ENCODE results near the gene SLC25A43.
"Not testable (repeated sequence)": the region's sequence is repeated elsewhere in the genome, so short reads cannot be mapped to it uniquely, and the experiment has no call there.

Gene SLC25A43

DNA sequence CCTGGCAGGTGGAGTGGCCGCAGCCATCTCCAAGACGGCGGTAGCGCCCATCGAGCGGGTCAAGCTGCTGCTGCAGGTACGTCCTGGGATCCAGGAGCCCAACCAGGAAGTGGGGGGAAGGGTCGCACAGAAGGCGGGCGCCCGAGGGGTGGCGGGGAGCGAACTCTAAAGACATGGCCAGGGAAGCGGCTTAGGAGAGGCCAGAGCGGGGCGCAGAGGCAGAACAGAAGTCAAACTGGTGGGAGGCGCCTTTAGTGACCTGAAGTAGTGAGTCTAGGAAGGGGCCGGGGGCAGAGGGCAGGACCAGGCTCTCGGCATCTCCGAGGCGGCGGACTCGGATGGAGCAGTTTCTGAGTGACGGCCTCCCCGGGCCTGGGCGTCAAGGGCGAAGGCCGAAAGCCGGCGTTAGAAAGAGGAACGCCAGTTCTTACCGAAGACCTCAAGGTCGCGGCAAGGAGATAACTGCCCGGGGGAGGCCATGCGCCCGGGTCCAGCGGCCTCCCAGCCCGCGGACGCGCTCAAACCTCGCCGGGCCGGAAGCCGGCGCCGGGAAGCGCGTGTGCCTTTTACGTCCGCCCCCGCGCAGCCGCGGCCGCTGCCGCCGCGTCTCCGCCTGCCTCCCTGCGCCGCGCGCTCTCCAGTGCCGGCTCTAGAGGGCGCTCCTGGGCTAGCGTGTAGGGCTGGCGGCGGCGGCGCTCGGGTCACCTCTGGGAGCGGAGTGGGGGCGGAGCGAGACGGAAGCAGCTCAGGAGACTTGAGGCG is 69.6 kb downstream of the SLC25A43 start:
- peak; percentile 85 for DNase-seq

DNA sequence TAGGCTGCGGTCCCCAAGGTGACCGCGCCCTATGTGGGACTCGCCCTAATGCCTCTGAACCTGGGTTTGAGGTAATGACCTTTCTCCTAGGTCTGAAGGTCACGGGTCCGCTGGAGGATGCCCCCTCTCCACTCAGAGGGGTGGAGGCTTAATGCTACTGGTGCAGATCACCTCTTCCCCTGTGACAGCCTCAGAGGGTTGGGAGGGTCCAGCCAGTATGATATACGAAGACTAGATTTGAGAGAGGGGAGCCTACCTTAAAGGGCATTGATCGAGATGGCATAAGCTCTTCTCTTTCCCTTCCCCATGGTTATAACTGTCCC is 70.1 kb downstream of the SLC25A43 start:
- no peak for DNase-seq

DNA sequence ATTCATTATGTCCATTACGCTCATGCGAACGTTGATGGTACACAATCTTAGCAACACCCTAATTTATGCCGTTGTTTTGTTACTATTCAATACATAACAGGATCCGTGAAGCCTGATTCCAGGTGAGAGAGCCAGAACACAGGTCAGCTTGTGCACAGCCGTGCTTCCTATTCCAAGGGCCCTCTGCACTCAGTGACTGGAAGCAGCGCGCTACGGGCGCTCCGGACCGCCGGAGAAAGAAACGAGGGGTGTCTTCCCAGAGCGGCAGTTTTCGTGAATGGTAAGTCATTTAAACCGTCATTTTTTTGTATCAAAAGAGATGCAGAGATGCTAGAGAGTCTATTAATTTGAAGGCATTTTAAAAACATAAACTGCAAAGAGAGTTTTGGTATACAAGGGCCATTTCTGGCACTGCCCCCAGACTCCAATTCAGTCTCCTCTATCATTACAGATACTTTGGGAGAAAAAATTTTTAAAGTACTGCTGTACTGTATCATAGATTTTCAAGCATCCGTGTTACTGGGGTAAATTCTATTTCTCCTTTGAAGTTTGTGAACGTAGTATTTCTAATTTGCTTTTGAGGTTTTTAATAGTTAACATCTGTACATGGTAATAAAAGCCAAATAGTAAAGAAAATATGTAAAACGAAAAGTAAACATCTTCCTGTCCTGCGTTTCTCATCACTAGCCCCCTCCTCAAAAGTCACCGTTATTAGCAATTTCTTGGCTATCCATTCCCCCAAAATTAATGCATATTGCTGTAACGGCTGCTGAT is 75.7 kb downstream of the SLC25A43 start:
- no peak for DNase-seq

DNA sequence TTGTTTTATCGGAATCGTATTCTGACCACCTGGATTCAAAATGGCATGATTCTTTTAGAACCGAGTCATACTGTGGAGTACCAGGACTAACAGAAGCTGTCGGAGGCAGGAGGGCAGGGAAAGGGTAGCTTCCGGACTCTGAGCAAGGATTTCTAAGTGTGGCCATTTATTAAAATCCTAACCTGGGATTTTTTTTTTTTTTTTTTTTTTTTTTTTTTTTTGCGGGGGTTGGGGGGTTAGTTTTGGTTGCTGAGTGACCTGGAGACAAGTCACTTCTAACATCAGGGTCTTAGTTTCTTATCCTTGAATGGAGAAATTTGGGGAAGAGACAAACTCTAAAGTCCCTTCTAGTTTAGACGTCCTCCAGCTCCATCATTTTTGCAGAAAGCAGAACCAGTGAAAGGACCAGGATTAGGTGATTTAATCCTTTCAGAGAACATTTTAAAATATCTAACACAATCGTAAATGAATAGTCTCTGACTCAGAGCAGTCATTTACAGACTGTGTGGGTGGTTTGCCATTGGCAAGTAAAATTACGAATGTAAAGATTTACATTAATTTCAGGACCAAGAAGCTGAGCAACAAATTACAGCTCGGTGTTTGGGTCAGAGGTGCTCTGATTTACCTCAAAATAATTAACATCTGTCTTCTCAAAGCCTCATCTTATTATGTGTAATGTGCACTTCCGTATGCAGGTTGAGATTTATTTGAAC is 76.4 kb downstream of the SLC25A43 start:
- DNase-seq, result no peak

DNA sequence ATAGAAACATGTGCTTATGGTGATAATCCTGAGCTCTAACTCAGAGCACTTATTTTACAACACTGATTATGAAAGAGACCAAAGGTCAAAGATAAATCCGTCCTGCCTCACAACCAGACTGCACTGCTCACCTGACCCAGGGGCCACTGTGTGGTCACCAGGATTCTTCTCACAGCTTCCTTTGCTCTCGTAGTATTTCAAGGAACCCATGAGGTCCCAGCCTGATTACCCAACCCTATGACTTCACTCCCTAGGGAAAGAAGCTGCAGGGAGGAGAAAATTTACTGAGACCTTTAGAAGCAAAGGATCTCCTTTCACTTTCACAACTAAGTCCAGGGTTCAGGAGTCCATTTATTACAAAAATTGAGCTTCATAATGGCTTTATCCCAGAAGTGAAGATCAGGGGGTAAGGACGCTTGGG is 78.7 kb downstream of the SLC25A43 start:
- no peak for DNase-seq

DNA sequence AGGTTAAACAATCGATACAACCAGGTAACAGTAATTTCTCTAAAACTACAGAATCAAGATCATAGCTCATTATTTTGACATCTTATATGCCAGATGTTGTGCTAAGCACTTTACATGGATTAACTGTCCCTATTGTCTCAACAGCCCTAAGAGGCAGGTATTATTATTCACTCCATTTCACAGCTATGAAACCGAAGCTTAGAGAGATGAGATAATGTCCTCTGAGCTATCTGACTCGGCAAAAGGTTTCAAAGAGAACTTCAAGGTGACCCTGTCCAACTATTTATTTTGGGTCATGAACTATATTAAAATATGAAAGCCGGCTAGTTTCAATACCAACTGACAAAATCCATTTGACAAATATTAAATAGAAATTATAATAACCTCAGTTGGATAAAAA is 79.4 kb downstream of the SLC25A43 start:
- no peak for DNase-seq

DNA sequence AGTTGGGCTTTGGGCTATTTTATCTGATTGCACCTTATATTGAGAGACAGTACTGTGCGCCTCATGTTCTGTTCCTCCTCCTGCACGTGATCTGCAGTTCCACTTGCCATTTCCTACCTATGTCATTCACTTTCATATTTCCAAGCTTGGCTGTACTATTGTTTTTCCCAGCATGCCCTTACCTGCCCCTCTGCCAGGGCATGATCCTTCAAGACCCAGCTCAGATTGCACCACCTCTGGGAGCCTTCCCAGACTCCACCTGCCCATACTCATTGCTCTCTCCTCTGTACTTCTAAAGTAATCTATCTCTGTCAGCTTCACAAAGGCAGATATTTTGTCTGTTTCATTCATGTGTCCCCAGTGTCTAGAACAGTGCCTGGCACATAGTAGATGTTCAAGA is 80.7 kb downstream of the SLC25A43 start:
- DNase-seq, result no peak

DNA sequence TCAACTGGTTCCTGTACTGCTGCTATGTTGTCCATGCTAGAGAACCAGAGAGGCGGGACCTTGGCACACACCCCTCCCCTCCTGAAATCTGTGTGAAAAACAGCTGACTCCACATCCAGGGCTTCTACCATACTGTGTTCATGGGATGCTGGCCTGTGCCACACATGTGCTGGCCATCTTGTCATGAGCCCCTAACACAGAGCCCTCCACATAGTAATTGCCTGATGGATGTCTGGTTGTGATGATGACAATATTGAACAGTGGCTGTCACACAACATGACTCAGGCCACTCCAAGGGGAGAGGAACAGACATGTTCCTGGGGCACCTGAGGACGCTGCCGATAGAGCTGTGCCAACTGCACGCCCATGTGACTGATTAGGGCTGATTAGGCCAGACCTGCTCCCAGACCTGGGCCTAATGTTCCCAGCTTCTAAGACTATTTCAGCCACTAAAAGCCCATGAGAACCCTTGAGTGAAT is 82.2 kb downstream of the SLC25A43 start:
- no peak for DNase-seq

DNA sequence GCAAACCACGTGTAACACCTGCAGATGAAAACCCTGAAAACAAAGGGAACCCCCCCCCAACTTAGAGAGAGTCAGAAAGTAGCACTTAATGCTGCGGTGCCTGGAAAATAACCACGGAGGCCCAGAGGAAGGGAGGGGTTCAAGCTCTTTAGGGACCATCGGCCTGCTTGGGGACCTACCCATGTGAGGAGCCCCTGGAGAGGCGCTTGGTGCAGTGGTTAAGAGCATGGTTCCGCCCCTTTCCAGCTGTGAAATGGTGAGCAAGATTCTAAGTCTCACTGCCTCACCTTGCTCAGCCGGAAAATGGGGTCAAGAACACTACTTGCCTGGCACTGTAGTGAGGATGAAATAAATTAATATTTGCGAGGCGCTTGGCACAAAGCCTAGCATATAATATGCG is 82.9 kb downstream of the SLC25A43 start:
- DNase-seq, result no peak

DNA sequence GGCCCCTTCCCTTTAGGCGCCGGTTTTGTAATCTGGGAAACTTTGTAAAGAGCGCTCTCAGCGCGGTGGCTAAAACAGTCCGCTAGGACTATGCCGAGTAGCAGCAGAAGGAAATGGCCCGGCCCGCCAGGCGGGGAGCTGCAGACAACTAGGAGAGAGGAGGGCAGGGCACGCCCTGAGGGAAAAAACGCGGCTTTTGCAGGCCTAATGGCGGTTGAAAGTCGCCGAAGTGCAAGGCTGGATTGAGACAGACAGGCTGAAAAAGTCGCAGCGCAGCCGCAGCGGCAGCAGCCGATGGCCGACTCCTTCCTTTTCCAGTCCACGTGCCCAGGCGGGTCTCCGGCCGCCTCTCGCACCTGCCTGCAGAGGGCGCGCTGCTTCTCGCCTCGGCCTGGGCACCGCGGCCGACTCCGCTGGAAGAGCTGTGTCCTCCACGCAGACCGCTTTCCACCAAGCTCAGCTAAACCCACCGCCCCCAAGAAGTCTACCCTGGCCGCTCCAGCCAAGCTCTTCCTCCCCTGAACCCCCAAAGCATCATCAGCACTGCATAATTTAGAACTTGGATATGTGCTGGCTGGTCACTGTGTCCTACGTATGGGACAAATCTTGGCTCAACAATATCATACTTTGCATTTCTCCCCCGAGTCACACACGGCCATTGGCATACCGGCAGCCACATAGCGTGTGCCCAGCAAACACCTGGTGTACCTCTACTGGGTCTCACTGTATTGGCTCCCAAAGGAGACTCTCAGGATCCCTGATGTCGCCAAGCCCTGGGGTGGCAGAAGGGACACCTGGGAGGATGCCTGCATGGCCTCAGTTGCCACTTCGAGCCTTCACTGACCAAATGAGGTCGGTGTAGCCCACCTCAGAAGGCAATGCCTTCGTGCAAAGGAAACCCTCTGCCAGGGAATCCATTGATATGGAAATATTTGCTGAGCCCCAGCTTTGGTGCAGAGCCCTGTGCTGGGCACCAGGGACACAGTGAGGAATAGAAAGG is 83.6 kb downstream of the SLC25A43 start:
- DNase-seq, result peak; percentile 47

DNA sequence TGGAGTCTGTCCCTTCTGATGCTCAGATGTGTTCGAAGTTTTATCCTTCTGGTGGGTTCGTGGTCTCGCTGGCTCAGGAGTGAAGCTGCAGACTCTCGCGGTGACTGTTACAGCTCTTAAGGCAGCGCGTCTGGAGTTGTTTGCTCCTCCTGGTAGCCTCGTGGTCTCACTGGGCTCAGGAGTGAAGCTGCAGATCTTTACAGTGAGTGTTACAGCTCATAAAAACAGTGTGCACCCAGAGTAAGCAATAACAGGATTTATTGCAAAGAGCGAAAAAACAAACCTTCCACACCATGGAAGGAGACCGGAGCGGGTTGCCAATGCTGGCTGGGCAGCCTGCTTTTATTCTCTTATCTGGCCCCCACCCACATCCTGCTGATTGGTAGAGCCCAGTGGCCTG is 87.6 kb downstream of the SLC25A43 start:
- DNase-seq, result no peak

DNA sequence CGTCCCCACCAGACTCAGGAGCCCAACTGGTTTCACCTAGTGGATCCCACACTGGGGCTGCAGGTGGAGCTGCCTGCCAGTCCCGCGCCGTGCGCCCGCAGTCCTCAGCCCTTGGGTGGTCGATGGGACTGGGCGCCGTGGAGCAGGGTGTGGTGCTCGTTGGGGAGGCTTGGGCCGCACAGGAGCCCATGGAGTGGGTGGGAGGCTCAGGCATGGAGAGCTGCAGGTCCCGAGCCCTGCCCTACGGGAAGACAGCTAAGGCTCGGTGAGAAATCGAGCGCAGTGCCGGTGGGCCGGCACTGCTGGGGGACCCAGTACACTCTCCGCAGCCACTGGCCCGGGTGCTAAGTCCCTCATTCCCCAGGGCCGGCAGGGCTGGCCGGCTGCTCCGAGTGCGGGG is 88.6 kb downstream of the SLC25A43 start:
- DNase-seq, result not testable (repeated sequence)

DNA sequence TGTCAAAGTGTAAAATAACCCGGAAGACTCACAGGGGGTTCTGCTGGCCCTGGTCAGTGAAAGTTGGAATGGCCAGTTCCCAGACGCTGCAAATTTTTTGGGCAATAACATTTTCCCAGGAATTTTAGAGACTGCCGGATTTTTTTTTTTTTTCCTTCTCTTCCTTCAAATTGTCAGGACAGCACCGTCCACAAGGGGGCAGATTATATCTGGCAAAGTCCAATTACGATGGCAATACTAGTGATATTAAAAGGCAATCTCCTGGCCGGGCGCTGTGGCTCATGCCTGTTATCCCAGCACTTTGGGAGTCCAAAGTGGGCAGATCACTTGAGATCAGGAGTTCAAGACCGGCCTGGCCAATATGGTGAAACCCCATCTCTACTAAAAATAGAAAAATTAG is 89.6 kb downstream of the SLC25A43 start:
- DNase-seq, result peak; percentile 31

DNA sequence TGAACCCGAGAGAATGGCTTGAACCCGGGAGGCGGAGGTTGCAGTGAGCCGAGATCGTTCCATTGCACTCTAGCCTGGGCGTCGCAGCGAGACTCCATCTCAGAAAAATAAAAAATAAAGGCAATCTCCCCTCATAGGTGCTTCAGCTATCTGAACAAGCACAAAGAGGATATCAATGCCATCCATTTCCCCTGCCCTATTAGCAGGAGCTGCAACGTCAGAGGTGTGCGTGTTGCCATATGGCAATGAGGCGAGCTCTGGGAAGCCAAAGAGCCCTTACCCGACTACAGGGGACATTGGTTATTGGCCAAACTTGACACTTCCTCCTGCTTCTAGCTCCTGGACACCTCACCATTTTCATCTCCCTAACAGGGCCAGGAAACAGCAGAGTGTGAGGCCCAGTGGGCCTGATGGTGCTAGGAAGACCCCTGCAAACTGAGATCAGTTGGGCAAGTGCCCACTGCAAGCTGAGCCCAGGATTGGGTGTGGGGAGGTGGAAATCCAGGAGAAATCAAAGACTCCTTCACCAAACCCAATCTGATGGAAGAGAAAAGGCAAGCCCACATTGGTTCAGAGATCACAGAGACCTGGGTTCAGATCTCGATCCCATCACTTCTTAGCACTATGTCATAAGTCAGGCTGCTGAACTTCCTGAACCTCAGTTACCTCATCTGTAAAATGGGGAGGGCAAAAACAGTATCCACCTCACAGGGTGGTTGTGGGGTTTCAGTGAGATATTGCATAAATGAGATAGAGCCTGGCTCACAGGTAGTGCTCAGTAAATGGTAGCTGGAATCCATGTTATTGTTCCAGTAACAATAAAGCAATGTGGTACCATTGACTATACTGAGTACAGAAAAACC is 90.3 kb downstream of the SLC25A43 start:
- no peak for DNase-seq

DNA sequence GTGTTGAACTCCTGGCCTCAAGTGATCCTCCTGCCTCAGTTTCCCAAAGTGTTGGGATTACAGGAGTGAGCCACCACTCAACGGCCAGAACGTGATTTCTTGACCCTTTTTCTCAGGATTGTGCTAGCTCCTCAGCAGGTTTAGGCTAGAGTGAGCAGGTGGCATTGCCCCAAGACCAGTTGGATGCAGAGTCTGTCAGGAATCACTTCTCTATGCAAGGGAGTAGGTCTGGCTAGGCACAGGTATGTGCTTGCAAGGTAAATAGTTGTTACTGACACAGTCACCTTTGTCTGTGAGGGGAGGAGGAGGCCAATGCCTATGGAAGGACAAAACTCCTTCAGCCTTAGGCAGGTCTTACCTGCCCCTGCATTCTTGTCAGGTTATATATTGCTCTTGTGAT is 93.3 kb downstream of the SLC25A43 start:
- no peak for DNase-seq

DNA sequence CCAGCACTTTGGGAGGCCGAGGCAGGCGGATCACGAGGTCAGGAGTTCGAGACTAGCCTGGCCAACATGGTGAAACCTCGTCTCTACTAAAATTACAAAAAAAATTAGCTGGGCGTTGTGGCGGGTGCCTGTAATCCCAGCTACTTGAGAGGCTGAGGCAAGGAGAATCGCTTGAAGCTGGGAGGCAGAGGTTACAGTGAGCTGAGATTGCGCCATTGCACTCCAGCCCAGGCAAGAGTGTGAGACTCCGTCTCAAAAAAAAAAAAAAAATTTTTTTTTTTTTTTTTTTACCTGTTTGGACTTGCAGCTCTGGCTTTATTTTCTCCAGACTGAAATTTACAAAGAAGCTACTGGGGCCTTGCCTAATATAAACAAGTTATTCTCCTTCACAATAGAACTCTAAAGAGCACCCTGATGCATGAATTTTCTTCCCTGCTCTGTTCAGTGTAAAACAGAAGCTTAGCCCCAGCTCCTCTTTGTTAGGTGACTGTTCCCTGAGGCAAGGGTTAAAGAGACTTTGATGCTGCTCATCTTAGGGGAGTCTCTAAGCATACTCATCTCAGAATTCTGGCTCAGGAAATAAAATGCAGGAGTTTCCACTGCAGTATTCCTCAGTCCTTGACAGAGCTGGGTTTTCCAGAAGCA is 94.8 kb downstream of the SLC25A43 start:
- DNase-seq, result not testable (repeated sequence)

DNA sequence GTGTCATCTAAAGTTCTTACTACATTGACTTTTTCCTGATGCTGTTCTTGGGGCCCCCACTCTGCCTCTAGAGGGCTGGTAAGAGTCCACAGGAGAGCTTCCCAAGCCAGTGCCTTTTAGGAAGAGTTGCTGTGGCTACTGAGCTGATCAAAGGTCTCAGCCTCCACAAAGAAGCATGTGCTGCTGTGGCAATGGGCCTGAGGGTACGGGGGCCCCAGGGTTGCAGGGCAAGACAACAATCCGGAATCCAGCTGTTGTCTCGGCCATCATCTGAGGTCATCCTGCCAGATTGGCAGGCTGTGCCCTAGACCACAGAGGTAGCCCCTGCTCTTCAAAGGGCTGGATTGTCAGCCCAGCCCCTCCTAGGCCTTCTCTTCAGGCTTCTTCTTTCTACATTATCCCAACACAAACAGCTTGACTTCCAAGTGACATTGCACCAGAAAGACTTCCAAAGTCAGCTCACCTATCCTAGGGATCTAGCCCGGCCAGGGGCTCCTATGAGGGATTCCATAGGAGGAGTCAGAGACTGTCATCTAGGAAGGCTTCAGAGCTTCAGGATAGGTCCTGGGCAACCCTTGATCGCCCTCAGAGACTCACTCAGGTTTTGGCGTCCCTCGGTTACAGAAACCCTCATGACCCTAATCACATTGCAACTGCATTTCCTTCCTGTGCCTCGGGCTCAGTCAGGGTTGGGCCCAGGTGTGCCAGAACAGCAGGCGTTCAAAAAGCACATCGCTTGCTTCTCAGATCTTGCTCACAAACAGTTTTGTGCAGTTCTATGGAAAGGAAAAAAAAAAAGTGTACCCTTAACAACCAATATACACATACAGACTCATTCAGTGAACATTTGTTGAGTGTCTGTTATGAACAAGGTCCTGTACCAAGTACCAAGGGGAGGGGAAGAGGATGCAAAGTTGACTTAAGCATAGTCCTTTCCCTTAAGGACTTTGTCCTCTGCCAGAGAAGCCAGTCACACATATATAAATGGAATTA is 96.9 kb downstream of the SLC25A43 start:
- no peak for DNase-seq

DNA sequence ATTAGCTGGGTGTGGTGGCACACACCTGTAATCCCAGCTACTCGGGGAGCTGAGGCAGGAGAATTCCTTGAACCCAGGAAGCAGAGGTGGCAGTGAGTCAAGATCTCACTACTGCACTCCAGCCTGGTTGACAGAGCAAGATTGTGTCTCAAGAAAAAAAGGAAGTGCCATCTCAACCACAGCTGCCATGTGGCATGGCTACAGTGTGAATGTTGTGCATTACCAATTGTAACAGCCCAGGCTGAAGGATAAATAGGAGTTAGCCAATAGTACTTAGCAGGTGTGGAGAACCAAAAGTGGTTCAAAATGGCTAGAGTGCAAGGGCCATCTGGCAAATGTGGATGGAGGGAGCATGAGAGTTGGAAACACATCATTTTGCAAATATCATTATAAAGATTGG is 98.0 kb downstream of the SLC25A43 start:
- DNase-seq, result no peak

DNA sequence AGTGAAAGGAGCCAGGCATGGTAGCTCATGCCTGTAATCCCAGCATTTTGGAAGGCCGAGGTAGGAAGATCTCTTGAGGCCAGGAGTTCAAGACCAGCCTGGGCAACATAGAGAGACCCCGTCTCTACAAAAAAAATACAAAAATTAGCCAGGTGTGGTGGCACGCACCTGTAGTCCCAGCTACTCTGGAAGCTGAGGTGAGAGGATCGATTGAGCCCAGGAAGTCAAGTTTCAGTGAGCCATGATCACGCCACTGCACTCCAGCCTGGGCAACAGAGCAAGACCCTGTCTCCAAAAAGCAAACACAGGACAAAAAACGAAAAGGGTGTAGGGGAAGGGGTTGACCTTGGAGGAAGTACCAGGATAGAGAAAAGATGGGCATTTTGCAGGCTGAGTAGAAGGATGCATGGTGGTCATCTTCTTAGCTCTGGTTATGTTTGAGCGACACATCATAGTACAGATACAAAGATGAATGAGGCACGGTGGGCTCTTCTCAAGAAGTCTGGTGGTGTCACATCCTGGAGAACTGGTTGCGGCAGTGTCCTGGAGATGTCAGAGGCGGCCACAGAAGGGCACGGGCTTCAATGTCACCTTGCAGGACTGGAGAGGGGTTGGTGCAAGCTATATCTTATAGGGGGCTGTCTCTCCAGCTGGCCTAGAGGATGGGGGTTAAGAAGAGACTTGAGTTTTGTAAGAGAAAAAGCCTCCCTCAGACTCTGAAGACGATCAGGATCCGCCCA is 101.1 kb downstream of the SLC25A43 start:
- no peak for DNase-seq
